RWPE2 (cell line): ENCODE results near the gene EXD3.
"Not testable (repeated sequence)": the region's sequence is repeated elsewhere in the genome, so short reads cannot be mapped to it uniquely, and the experiment has no call there.

ENCODE experiments used
- ATAC-seq: fragments of 200-7000 bp; cut with Tn5 transposase; 3 replicates; pipeline ENCODE4 v1.9.1; 2021; ENCODE audit warnings: low read depth
- DNase-seq: peaks from one replicate; pipeline ENCODE4 v3.0.0-alpha.2; 2020; ENCODE audit warnings: low spot score
- H3K27ac ChIP-seq: fragments of 450-650 bp; 2 replicates; pipeline ENCODE4 v1.5.1; 2017; ENCODE audit warnings: mild to moderate bottlenecking; ENCODE audit not compliant: poor library complexity, severe bottlenecking
- H3K27me3 ChIP-seq: fragments of 250-450 bp; sonication (Bioruptor Pico); 2 replicates; pipeline ENCODE4 v1.5.1; 2021; ENCODE audit warnings: mild to moderate bottlenecking, moderate library complexity; ENCODE audit not compliant: insufficient read depth, poor library complexity, severe bottlenecking
- H3K36me3 ChIP-seq: fragments of 250-450 bp; sonication (Bioruptor Pico); 2 replicates; pipeline ENCODE4 v1.5.1; 2020; ENCODE audit warnings: low read depth, mild to moderate bottlenecking, moderate library complexity
- H3K4me1 ChIP-seq: fragments of 250-450 bp; sonication (Bioruptor Pico); 2 replicates; pipeline ENCODE4 v1.5.1; 2021; ENCODE audit warnings: mild to moderate bottlenecking, moderate library complexity; ENCODE audit not compliant: insufficient read depth, poor library complexity, severe bottlenecking
- H3K4me3 ChIP-seq: fragments of 250-450 bp; sonication (Bioruptor Pico); 2 replicates; pipeline ENCODE4 v1.5.1; 2021; ENCODE audit warnings: mild to moderate bottlenecking, moderate library complexity; ENCODE audit not compliant: severe bottlenecking
- H3K9me3 ChIP-seq: fragments of 250-450 bp; sonication (Bioruptor Pico); 2 replicates; pipeline ENCODE4 v1.5.1; 2021; ENCODE audit warnings: mild to moderate bottlenecking, moderate library complexity; ENCODE audit not compliant: severe bottlenecking
- TF ChIP-seq, protein P1 (sequence below): fragments of 450-650 bp; IDR thresholded peaks from one replicate; pipeline ENCODE4 v1.5.1; 2017; ENCODE audit warnings: mild to moderate bottlenecking, moderate library complexity; ENCODE audit not compliant: poor library complexity, severe bottlenecking

EXD3 gene, protein sequence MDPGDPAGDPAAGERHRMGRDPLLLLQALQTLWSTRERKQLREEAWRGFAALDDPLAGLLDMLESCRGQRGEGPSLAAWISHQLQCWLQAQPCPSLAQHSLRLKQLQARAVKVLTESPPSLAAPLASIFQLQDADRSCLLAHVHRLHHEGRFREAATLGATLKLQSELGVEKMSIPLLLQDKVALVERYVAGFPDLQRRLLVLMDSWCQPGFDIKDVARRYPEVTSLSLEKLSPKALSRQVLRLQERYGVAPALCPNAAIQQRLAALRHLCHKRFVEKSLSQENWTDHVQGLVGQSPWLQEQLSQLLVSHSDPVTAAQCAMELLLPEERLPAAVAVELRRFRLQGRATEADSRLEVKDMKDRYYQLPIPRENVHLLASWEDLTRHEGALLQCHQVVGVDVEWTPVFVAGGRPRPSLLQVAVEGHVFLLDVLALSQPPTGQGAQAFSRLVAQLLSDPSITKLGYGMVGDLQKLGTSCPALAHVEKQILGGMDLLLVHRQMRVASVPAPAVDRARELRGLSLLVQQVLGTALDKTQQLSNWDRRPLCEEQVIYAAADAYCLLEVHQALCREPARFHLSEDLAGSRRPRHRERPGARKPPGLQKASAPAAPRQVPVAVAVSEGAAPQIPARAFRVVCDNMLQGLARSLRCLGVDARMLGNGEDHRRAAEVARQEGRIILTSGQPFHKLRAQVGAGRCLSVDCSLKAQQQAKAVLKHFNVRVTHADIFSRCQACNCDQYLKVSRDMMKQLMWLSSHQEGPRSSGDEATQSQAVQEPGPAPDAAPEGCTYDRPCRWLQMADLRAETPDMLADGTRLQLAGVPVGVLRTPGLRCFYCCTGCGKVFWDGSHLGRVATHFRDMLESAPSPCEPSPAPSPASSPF

DNA sequence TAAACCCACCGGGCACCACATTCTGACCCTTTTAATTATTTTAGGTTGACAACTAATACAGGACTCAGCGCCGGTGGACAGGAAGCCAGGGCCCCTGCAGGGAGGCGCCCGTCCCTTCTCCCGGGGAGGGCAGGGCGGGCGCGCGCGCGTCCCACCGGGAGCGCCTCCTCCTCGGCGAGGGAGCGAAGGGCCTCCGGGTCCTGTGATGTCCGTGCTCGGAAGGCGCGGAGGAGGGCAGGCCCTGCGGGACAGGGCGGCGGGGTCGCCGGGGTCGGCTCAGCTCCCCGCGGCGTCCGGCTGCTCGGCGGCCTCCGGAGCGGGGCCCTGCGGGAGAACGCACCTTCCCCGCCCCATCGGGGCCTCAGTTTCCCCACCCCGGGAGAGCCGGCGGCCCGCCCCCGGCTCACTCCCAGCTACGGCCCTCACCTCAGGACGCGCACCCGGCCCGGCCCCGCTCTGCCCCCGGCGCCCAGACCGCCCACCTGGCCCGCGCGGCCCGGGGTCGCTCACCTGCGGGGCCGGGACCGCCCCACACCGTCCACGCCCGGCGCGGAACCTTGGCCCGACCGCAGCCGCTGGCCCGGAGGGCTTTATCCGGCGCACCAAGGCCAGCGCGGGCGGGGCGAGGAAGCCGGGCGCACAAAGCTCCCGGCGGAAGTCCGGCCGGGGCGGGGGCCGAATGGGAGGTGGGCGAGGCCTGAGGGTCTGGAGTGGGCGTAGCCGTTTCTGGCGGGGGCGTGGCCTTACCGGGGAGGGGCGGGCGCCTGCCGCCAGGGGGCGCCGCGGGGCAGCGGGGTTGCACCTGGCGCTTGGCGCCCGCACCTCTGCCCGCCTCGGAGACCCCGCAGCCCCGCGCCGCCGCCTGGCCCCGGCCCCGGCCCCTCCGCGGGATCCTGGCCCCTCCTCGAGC is at the start of gene EXD3, which contains the start of gene NOXA1:
EXD3 (minus strand) TSS at position 559 of the 910 bp plus-strand sequence. CDS start 27,805 bp downstream, outside the sequence.
NOXA1 (plus strand) TSS at position 790 of the 910 bp plus-strand sequence. CDS start 137 bp downstream, outside the sequence.
- Histone ChIP-seq H3K9me3 (no peaks in the 10 kb centered on the region), H3K4me3 (peak within 1 kb of the TSS; percentile 98), H3K27ac (peak within 1 kb of the TSS; percentile 61), H3K27me3 (no peaks in the 10 kb centered on the region), H3K4me1 (peaks cover 19% of the 10 kb centered on the region), H3K36me3 (0 out of 2 replicates have a peak, but pooled peaks cover 5% of the 10 kb centered on the region)
- ATAC-seq, result peak; percentile 69
- peak; percentile 93 for DNase-seq
- TF ChIP-seq, protein P1, sequence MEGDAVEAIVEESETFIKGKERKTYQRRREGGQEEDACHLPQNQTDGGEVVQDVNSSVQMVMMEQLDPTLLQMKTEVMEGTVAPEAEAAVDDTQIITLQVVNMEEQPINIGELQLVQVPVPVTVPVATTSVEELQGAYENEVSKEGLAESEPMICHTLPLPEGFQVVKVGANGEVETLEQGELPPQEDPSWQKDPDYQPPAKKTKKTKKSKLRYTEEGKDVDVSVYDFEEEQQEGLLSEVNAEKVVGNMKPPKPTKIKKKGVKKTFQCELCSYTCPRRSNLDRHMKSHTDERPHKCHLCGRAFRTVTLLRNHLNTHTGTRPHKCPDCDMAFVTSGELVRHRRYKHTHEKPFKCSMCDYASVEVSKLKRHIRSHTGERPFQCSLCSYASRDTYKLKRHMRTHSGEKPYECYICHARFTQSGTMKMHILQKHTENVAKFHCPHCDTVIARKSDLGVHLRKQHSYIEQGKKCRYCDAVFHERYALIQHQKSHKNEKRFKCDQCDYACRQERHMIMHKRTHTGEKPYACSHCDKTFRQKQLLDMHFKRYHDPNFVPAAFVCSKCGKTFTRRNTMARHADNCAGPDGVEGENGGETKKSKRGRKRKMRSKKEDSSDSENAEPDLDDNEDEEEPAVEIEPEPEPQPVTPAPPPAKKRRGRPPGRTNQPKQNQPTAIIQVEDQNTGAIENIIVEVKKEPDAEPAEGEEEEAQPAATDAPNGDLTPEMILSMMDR, result peak; percentile 96

DNA sequence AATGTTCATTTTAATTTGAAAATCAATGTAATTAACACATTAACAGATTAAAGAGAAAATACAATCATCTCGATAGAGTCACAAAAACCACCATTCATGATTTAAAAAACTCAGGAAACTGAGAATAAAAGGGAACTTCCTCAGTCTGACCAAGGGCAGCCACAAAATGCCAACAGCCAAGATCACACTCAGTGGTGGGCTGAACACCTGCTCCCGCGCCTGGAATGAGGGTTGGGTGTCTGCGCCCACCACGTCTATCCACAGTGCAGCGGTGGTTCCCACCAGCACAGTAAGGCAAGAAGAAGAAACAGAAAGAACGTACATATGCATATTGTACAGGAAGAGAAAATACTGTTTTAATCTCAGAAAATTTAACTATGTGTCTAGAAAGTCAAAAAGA is 47.8 kb upstream of the EXD3 start:
- H3K4me3 ChIP-seq, result no peak overlapping the region
- no peaks in the 10 kb centered on the region for H3K36me3 ChIP-seq
- no peak for ATAC-seq
- no peaks in the 10 kb centered on the region for H3K27me3 ChIP-seq
- H3K9me3 ChIP-seq, result peaks cover 3% of the 10 kb centered on the region
- DNase-seq, result no peak
- H3K4me1 ChIP-seq, result no peaks in the 10 kb centered on the region
- TF ChIP-seq, protein P1, result no peak
- H3K27ac ChIP-seq, result no peak overlapping the region

DNA sequence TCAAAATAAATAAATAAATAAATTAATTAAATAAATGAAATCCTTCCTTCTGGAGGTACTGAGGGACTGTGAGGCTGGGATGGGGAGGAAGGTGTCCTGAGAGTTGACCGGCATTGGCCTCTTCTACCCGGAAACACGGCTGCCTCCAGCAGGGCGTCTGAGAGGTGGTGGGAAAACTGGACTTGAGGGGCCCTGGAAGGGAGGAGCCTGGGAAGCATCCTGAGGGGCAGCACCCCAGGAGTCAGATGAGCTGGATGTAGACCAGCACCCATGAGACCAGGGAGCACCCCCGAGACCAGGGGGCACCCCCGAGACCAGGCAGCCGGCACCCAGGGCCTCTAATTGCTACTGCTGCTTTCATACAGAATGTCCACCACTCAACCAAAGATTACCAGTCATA is 44.9 kb upstream of the EXD3 start:
- Histone ChIP-seq H3K36me3 (no peaks in the 10 kb centered on the region), H3K4me3 (no peak overlapping the region), H3K9me3 (no peaks in the 10 kb centered on the region), H3K27ac (no peak overlapping the region), H3K4me1 (no peaks in the 10 kb centered on the region), H3K27me3 (no peaks in the 10 kb centered on the region)
- ATAC-seq, result no peak
- TF ChIP-seq, protein P1, result no peak
- DNase-seq, result no peak

DNA sequence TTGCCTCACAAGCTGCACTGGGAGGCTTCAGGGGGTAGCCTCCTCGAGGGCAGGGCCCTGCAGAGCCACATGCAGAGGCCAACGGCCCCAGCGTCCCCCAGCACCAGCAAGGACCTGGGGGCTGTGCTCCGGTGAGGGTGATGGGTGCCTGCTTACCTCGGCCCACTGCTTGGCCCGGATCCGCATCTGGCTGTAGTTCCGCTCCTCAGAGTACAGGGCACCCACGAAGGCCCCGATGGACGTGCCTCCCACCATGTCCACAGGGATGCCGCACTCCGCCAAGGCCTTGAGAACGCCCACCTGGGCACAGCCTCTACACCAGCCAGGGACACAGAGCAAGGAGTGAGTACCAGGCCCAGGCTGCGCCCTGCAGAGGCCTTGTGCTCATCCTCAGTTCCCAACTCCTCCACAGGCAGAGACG is 44.2 kb upstream of the EXD3 start:
- Histone ChIP-seq H3K27me3 (no peaks in the 10 kb centered on the region), H3K4me3 (no peak overlapping the region), H3K4me1 (no peaks in the 10 kb centered on the region), H3K9me3 (no peaks in the 10 kb centered on the region), H3K36me3 (no peaks in the 10 kb centered on the region), H3K27ac (no peak overlapping the region)
- ATAC-seq, result no peak
- peak; percentile 56 for DNase-seq
- TF ChIP-seq, protein P1, result no peak

DNA sequence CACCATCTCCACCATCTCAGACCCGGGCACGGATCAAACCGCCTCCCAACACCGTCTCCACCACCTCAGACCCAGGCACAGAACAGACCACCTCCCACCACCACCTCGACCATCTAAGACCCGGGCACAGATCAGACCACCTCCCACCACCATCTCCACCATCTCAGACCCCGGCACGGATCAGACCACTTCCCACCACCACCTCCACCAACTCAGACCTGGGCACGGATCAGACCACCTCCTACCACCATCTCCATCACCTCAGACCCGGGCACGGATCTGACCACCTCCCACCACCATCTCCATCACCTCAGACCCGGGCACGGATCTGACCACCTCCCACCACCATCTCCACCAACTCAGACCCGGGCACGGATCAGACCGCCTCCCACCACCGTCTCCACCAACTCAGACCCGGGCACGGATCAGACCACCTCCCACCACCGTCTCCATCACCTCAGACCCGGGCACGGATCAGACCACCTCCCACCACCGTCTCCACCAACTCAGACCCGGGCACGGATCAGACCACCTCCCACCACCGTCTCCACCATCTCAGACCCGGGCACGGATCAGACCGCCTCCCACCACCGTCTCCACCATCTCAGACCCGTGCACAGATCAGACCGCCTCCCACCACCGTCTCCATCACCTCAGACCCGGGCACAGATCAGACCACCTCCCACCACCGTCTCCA is 43.6 kb upstream of the EXD3 start:
- not testable (repeated sequence) for H3K4me3 ChIP-seq, DNase-seq, H3K9me3 ChIP-seq, H3K36me3 ChIP-seq, ATAC-seq, H3K27me3 ChIP-seq, H3K27ac ChIP-seq, H3K4me1 ChIP-seq
